ENCODE data around the gene GPR84. TPM values are rescaled to one million over a fixed set of nuclear protein-coding genes. Genes with fewer than 3 reads are reported as not detected.

The GPR84 gene
- total and polyA plus RNA-seq, 10 of the 15 experiments (the other 5 are each of a cell fraction or from before 2014, with no cell fraction given), result 0.37 to 4.7 (median 2.6) TPM

- TF ChIP-seq ZBTB33 (IDR thresholded peaks at IDR 0.05) (no peak), PKNOX1 (IDR thresholded peaks at IDR 0.05) (peak; percentile 97), MXI1 (IDR thresholded peaks at IDR 0.05; ENCODE audit: low read depth, low read length) (peak; percentile 83), E2F4 (IDR thresholded peaks at IDR 0.05; ENCODE audit: low read depth, low read length) (peak; percentile 47; the same call in 1 of the 2 replicates), POLR2AphosphoS5 (IDR thresholded peaks at IDR 0.05; ENCODE audit: low read length) (peak; percentile 68; the same call in 1 of the 2 replicates), PBX3 (IDR thresholded peaks at IDR 0.05; ENCODE audit: insufficient replicate concordance, low read depth, low read length) (peak; percentile 95), CREB1 (IDR thresholded peaks at IDR 0.05; ENCODE audit: low read depth) (peak; percentile 82), ATF2 (IDR thresholded peaks at IDR 0.05; ENCODE audit: low read length) (peak; percentile 17; the same call in 1 of the 2 replicates), NBN (IDR thresholded peaks at IDR 0.05) (peak; percentile 89), ZNF217 (IDR thresholded peaks at IDR 0.05) (no peak)
These were observed 5.1 kb downstream of the GPR84 start (continued) for GRCh38 chr12:54358945-54359761.

Measured in GM12878 (cell line).